Choroid plexus epithelial cell (primary cell): ENCODE measurements around the gene ADD3.
A peak's percentile ranks its signal among the peaks of the same experiment; 100 is the strongest.

Experiments
- DNase-seq: peaks from one replicate; pipeline ENCODE4 v3.0.0-alpha.2; 2010; ENCODE audit warnings: low read depth
- H3K4me3 ChIP-seq: 2 replicates; pipeline ENCODE4 v1.5.1; 2011; ENCODE audit warnings: low read depth, mild to moderate bottlenecking, control low read depth, low read length, moderate library complexity
- TF ChIP-seq, protein P1 (sequence below): conservative IDR thresholded peaks from 2 replicates; pipeline ENCODE4 v1.5.1; 2011; ENCODE audit warnings: low read depth, mild to moderate bottlenecking, control low read depth, inconsistent platforms, low read length, moderate library complexity

Gene ADD3

DNA sequence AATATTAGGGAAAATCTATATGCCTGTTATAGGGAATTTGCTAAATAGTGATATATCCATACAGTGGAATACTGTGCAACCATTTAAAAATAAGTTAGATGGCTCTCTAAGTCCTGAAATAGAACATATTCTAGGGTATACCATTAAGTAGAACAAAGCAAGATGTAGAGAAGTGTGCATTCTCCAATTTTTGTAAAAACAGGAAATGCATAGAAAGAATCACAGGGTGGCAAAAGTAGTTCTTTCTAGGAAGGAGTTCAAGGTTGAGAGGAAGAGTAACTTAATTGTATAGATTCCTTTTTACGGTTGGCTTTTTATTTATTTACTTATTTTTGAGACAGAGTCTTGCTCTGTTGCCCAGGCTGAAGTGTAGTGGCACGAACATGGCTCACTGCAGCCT is 43.7 kb downstream of the ADD3 start:
- TF ChIP-seq, protein P1, sequence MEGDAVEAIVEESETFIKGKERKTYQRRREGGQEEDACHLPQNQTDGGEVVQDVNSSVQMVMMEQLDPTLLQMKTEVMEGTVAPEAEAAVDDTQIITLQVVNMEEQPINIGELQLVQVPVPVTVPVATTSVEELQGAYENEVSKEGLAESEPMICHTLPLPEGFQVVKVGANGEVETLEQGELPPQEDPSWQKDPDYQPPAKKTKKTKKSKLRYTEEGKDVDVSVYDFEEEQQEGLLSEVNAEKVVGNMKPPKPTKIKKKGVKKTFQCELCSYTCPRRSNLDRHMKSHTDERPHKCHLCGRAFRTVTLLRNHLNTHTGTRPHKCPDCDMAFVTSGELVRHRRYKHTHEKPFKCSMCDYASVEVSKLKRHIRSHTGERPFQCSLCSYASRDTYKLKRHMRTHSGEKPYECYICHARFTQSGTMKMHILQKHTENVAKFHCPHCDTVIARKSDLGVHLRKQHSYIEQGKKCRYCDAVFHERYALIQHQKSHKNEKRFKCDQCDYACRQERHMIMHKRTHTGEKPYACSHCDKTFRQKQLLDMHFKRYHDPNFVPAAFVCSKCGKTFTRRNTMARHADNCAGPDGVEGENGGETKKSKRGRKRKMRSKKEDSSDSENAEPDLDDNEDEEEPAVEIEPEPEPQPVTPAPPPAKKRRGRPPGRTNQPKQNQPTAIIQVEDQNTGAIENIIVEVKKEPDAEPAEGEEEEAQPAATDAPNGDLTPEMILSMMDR, result no peak
- DNase-seq, result no peak
- H3K4me3 ChIP-seq, result no peak overlapping the region

DNA sequence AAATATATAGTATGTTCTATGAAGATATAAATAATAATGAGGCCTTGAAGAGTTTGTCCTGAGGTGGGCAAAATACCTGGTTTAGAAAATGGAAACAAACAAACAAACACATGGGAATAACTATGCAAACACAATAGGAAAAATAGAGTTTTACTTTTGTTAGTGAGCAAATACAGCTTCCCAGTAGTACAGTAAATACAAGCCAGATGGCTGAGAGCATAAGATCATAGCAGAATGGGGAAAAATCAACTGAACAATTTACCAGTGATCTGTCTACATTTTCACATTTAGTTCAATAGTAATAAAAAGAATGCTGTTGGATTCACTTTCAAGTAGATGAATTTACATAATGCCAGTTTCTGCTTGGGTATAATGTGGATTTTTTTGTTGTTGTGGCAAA is 45.1 kb downstream of the ADD3 start:
- no peak for DNase-seq
- TF ChIP-seq, protein P1, result no peak
- H3K4me3 ChIP-seq, result no peak overlapping the region

DNA sequence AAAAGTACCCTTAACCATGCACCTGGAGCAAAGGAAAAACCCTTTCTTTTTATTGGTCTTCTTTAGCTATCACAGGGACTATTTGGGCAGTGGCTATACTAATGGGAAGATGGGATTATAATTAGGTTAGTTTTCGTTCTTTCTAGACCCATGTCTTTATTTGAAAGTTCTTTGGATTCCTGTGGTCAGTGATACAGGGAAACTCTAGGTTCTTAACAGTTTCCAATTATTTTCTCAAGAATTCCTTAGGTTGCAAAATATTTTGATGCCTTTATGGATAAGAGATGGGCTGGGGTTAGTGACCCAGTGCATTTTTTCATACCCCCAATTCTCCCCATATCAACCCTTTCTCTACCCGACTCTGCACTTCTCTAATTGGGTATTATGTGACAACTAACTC is 49.0 kb downstream of the ADD3 start:
- no peak overlapping the region for H3K4me3 ChIP-seq
- TF ChIP-seq, protein P1, result no peak
- DNase-seq, result peak; percentile 73

DNA sequence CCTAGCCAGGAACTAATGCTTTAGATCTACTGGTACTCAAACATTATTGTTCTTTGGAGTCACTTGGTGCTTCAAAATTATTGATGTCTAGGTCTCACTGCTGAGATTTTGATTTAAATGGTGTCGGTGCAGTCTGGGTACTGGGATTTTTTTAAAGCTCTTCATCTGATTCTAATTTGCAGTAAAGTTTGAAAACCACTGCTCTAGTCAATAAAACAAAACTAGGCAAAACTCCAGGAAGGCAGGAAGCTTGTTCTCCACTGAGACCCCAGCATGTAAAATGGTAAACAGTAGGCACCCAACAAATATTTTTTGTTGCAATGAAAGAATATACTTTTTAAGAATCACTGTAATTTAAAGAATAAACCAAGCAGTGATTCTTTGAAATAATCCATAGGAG is 49.7 kb downstream of the ADD3 start:
- DNase-seq, result no peak
- H3K4me3 ChIP-seq, result no peak overlapping the region
- TF ChIP-seq, protein P1, result no peak

DNA sequence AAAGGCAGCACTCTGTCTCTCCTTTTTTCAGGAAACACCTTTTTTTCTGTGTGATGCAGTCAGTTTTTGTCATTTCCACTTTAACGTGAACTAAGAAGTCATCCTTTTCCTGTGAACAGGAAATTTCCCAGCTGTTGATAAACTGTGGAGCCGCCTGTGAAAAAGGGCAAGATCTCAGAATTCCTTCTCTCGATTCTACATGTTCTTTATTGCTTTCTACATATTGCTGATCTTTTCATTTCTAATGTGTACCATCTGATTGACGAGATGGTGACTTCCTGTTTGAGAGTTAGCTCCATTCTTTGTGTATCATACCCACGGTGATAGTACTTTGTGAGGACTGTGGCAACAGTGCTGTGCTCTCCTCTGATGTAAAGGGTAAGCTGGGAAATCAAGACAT is 50.4 kb downstream of the ADD3 start:
- H3K4me3 ChIP-seq, result no peak overlapping the region
- TF ChIP-seq, protein P1, result no peak
- DNase-seq, result no peak

DNA sequence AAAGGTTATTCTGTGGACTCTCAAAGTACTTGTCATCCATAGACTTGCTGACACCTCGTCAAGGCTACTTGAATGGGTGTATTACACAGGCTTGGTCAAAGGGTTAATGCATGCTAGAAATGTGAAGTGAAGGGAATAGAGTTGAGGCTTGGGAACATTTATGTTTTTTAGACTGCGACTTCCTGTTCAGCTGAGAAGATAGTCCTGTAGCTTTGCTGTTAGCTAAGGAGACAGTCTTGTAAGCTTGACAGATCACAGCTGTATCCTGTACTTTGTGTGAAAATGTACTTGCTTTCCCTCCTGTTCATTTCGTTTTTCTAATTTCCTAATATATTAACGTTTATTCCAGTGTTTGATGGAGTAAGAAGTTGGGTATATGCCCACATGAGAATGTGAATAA is 52.1 kb downstream of the ADD3 start:
- TF ChIP-seq, protein P1, result no peak
- H3K4me3 ChIP-seq, result no peak overlapping the region
- DNase-seq, result peak; percentile 46

DNA sequence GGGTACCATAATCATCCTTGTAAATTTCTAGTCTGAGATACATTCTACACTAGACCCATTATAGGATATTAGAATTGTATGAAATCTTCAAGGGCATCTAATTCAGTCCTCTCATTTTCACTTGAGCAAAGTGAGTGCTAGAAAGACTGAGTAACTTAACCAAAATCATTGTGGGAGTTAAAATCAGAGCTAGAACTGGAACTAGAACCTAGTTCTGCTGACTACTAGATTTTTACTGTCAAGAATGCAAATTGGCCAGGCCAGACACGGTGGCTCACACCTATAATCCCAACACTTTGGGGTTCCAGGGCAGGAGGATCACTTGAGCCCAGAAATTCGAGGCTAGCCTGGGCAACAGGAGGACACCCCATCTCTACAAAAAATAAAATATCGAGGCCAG is 53.9 kb downstream of the ADD3 start:
- DNase-seq, result no peak
- TF ChIP-seq, protein P1, result no peak

More for the DNA sequence above, 53.9 kb downstream of the ADD3 start:
- no peak overlapping the region for H3K4me3 ChIP-seq
